Peyer's patch (tissue), 4 donors: ENCODE data around the gene C10orf67. TPM values are rescaled to one million over a fixed set of nuclear protein-coding genes. Genes with fewer than 3 reads are reported as not detected.
"Not testable (repeated sequence)": the region's sequence is repeated elsewhere in the genome, so short reads cannot be mapped to it uniquely, and the experiment has no call there.

ENCODE experiments used
- DNase-seq, 3 donors: peaks; one replicate each; pipeline ENCODE4 v3.0.0-alpha.2; 2017 to 2019
- H3K27ac ChIP-seq, 4 donors: fragments of 200-600 bp; sonication (generic); one replicate each; pipeline ENCODE4 v1.5.1; 2016 to 2019
- H3K27me3 ChIP-seq, 2 donors: fragments of 200-600 bp; sonication (generic); one replicate each; pipeline ENCODE4 v1.5.1; 2019
- H3K36me3 ChIP-seq, 3 donors: fragments of 200-600 bp; sonication (generic); one replicate each; pipeline ENCODE4 v1.5.1; 2016 to 2019
- H3K4me1 ChIP-seq, 4 donors: fragments of 200-600 bp; sonication (generic); one replicate each; pipeline ENCODE4 v1.5.1; 2016 to 2019
- H3K4me3 ChIP-seq, 4 donors: fragments of 200-600 bp; sonication (generic); 1 replicate in 3 of 4; 2 replicates in 1 of 4; pipeline ENCODE4 v1.5.1; 2016 to 2019; ENCODE audit warnings: mild to moderate bottlenecking in 1 of 4
- H3K9me3 ChIP-seq, 4 donors: fragments of 200-600 bp; sonication (generic); one replicate each; pipeline ENCODE4 v1.5.1; 2016 to 2019; ENCODE audit warnings: mild to moderate bottlenecking in 1 of 4
- POLR2A ChIP-seq, 2 donors: fragments of 450-650 bp; IDR thresholded peaks; one replicate each; pipeline ENCODE4 v1.5.1; 2017; ENCODE audit warnings: antibody characterized with exemption in 2 of 2, mild to moderate bottlenecking in 2 of 2, moderate library complexity in 2 of 2
- total RNA-seq, 4 donors: library from RNA; depleted of rRNA; stranded (reverse); fragments of >200 nt; gene quantifications; one replicate each; pipeline ENCODE4 v1.1.0, GENCODE V29; 2016
- TF ChIP-seq, protein P1 (sequence below), 6 experiments: fragments of 450-650 bp in 4 of 6; fragments of 200-600 bp in 2 of 6; sonication (generic) in 1 of 6; IDR thresholded peaks; one replicate each; pipeline ENCODE4 v1.5.1; 2017 to 2019; ENCODE audit warnings: antibody characterized with exemption in 6 of 6, mild to moderate bottlenecking in 3 of 6, moderate library complexity in 1 of 6

Gene C10orf67
- total RNA-seq, 4 donors from 2014 or later: 1.2 TPM; not detected in 3

DNA sequence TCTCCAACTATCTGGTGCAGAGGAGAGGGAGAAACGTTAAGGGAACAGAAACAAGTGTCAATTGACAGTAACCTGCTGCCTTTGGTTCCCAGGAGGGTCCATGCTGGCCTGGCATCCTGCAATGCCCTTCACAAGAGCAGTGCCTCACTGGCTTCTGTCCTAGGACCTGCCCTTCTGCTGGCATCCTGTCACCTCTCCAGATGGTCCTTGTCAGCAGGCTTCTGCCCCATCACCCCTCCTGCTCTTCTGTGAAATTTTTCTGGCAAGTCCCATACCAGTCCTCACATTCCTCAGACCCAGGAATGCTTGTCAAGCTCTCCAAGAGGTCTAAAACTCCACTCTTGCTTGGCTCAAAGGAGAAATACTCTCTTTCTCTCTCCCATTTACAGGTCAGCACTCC is 34.2 kb downstream of the C10orf67 start:
- H3K4me3 ChIP-seq: no peak overlapping the region
- H3K4me1 ChIP-seq: no peaks in the 10 kb centered on the region
- no peaks in the 10 kb centered on the region for H3K36me3 ChIP-seq
- H3K27me3 ChIP-seq: no peaks in the 10 kb centered on the region
- DNase-seq: no peak
- TF ChIP-seq, protein P1, sequence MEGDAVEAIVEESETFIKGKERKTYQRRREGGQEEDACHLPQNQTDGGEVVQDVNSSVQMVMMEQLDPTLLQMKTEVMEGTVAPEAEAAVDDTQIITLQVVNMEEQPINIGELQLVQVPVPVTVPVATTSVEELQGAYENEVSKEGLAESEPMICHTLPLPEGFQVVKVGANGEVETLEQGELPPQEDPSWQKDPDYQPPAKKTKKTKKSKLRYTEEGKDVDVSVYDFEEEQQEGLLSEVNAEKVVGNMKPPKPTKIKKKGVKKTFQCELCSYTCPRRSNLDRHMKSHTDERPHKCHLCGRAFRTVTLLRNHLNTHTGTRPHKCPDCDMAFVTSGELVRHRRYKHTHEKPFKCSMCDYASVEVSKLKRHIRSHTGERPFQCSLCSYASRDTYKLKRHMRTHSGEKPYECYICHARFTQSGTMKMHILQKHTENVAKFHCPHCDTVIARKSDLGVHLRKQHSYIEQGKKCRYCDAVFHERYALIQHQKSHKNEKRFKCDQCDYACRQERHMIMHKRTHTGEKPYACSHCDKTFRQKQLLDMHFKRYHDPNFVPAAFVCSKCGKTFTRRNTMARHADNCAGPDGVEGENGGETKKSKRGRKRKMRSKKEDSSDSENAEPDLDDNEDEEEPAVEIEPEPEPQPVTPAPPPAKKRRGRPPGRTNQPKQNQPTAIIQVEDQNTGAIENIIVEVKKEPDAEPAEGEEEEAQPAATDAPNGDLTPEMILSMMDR (IDR thresholded peaks at IDR 0.05): no peak
- no peak for TF ChIP-seq POLR2A (IDR thresholded peaks at IDR 0.05)
- H3K27ac ChIP-seq: no peak overlapping the region
- no peaks in the 10 kb centered on the region for H3K9me3 ChIP-seq

DNA sequence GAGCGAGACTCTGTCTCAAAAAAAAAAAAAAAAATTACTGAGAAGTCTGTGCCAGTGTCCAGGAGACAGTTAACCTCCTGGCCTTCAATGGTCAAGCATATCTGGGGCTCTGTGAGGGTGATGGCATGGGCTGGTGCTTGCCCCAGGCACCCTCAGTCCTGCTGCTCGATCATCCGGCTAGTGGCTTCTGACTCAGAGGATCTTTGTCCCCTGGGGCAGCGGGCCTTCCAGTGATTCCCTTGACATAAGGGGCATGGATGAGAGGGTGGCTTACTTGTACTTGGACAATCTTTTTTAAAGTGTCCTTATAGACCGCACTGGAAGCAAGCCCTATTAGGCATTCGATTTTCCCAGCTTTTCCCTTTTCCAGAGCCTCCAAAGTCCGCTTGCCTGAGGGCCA is 44.6 kb downstream of the C10orf67 start:
- not testable (repeated sequence) for H3K4me1 ChIP-seq, H3K27me3 ChIP-seq, H3K9me3 ChIP-seq, H3K27ac ChIP-seq, H3K4me3 ChIP-seq, H3K36me3 ChIP-seq, DNase-seq

DNA sequence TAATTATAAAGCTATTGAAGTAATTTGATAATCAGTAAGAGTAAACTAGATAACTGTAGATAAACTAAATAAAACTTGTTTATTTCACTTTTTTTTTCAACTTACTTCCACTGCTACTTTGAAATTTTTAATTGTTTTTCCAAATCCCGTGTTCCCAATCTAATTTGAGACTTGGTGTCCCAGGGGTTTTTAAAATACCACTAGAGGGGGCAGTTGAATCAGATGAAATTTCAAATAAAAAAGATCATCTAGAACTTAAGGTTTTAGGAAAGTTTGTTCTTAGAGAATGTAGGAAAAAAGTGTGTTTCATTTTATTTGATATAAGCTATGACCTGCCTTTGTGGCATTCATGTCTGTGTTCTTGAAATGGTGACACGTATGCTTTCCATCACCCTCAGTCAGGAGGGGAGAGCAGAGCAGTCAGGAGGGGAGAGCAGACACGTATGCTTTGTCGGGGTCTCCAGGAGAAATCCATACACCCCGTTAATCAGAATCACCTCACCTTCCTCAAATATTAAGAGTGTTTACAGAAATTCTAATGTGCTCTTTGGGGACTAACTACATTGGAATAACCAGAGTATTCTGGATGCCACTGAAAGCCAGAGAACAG is 49.9 kb downstream of the C10orf67 start:
- no peak overlapping the region for H3K27ac ChIP-seq
- no peaks in the 10 kb centered on the region for H3K36me3 ChIP-seq
- no peaks in the 10 kb centered on the region for H3K9me3 ChIP-seq
- H3K4me3 ChIP-seq: no peak overlapping the region
- no peaks in the 10 kb centered on the region for H3K27me3 ChIP-seq
- no peak for DNase-seq
- H3K4me1 ChIP-seq: no peaks in the 10 kb centered on the region
- TF ChIP-seq POLR2A (IDR thresholded peaks at IDR 0.05): no peak
- TF ChIP-seq, protein P1 (IDR thresholded peaks at IDR 0.05): peak in 1 of 6 experiments; percentile 17

DNA sequence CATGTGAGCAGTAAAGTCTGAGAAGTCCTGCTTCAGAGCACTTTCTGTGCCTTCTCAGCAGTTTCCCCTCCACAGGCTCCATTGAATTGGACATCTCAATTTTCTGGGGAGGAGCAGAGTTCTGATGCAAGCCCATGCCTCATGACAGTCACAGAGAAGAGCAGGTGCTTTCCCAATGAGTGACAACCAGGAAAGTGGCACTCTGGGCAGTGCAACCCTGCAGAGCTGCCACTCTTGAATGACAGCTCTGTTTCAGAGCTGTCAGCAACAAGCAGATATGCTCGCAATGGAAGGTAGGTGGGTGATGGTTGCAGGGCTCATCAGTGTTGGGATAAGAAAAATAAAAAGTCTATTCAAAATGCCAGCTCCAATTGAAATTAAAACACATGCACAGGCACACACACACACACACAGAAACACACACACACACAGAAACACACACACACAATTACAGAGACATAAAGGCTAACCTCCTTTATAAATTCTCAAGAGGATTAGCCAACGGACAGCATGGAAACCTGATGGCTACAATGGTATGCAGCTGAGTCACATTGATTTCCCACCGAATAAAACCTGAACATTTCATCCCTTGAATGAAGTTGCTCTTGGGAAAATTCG is 50.5 kb downstream of the C10orf67 start:
- Histone ChIP-seq H3K36me3 (no peaks in the 10 kb centered on the region), H3K4me1 (no peaks in the 10 kb centered on the region), H3K9me3 (no peaks in the 10 kb centered on the region), H3K27ac (no peak overlapping the region), H3K27me3 (no peaks in the 10 kb centered on the region), H3K4me3 (no peak overlapping the region)
- no peak for DNase-seq
- TF ChIP-seq, protein P1 (IDR thresholded peaks at IDR 0.05): no peak

DNA sequence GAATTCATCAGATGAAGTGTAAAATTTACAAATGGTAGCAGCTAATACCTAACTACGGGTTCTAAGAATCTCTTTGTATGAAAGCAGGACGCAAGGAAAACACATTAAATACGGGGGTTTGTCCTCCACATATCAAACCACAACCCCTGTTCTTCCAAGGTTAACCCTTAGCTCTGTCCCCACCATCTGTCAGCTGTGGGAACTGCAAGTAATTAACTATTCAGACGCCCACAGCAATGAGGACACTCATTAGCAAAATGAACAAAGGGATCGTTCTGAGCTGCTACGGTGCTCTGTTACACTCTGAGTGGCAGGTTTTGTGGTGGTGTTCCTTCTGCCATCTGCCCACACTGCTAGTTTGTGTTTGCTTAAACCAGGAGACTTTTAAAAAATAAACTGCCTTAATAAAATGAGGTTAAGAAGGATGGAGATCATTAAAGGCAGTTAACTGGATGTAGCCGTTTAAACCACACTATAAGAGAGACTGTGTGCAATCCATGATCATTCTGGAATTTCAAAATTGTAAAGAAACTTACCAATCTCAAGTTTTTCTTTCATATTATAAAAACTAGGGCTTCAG is 51.4 kb downstream of the C10orf67 start:
- Histone ChIP-seq H3K9me3 (no peaks in the 10 kb centered on the region), H3K27me3 (no peaks in the 10 kb centered on the region), H3K36me3 (no peaks in the 10 kb centered on the region), H3K4me3 (no peak overlapping the region), H3K4me1 (no peaks in the 10 kb centered on the region), H3K27ac (no peak overlapping the region)
- TF ChIP-seq, protein P1 (IDR thresholded peaks at IDR 0.05): peak in 4 of 6 experiments; percentile 26 to 49 (median 40)
- no peak for TF ChIP-seq POLR2A (IDR thresholded peaks at IDR 0.05)
- no peak for DNase-seq

DNA sequence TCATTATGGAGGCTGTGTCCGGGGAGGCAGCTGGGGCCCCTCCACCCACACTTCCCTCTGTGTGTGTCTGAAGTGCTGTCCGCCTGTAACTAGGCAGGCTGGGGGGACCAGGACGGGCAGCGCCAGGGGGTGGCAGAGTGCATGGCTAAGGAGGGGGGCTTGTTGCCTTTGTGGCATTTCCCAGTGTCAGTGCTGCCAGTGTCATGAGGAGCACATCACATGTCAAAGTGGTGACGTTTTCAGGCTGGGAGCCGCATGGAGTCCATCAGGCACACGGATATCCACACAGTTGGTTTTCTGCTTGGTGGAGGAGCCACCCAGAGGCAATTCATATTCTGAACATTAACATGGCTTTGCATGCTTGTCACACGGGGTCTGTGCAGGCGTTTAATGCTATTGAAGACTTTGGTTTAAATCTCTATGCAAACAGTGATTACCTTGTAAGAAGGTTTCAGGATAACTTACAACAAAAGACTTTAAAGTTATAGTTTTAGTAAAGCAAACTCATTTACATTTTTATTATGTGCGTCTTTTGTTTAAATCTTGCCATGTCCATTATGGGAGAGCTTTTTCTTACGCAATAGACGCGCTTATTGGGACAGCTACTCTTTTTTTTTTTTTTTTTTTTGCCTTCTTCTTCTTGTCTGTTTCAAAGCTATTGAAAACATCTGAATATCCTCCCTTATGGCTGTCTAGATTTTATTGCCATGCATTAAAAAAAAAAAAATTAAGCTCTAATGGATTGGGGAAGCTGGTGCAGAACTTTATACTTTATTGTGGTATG is 52.9 kb downstream of the C10orf67 start:
- H3K9me3 ChIP-seq: no peaks in the 10 kb centered on the region
- no peak overlapping the region for H3K27ac ChIP-seq
- no peaks in the 10 kb centered on the region for H3K4me1 ChIP-seq
- no peak for TF ChIP-seq POLR2A (IDR thresholded peaks at IDR 0.05)
- TF ChIP-seq, protein P1 (IDR thresholded peaks at IDR 0.05): no peak
- no peaks in the 10 kb centered on the region for H3K36me3 ChIP-seq
- no peak for DNase-seq
- no peaks in the 10 kb centered on the region for H3K27me3 ChIP-seq
- H3K4me3 ChIP-seq: no peak overlapping the region
